ENCODE data around the gene MED26. TPM values are rescaled to one million over a fixed set of nuclear protein-coding genes. Genes with fewer than 3 reads are reported as not detected.

MED26 gene
- total and polyA plus RNA-seq, 10 of the 15 experiments (the other 5 are each of a cell fraction or from before 2014, with no cell fraction given): 1.1 to 21.4 (median 9.7) TPM

DNA sequence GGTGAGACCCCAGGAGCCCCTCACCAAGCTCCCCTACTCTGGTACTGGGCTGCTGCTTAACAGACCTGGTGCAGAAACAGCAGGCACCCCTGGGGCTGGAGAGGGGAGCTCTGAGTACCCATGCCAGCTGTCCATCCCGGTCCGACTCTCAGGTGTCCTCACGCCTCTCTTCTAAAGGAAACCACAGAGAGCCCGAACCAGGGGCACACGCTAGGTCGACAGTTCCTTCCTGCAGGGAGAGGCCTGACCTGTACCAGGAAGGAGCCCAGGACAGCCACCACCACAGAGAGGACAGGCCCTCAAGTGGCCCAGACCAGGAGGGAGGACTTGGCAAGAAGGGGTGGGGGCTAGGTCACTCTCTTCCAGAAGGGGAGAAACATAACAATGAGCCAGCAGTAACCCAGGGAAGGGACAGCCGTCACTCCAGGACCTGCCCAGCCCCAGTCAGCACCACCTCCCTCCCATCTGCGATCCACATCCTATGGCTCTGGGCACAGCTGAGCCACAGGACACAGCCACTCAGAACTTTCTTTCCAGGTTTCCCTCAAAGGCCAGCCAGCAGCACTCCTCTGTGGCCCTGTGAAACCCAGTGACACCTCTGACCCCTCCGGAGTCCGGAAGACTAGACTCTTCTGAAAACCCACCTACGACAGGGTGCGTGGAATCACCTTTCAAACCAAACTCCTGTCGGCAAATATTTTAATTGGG, 42.8 kb downstream of the MED26 start (continued):
- TF ChIP-seq IRF5 (IDR thresholded peaks at IDR 0.05; ENCODE audit: borderline replicate concordance): no peak
- no peak for TF ChIP-seq GATAD2B (conservative IDR thresholded peaks at IDR 0.05; ENCODE audit: low read depth)
- TF ChIP-seq RBBP5 (conservative IDR thresholded peaks at IDR 0.05): no peak
- TF ChIP-seq SMAD5 (IDR thresholded peaks at IDR 0.05; ENCODE audit: low read depth): peak; percentile 48; the same call in 1 of the 2 replicates
- TF ChIP-seq HCFC1 (IDR thresholded peaks at IDR 0.05; ENCODE audit: low read length): no peak
- no peak for TF ChIP-seq MTA2 (IDR thresholded peaks at IDR 0.05; ENCODE audit: low read depth)
- no peak for TF ChIP-seq ZNF24 (IDR thresholded peaks at IDR 0.05)
- no peak for TF ChIP-seq RUNX3 (IDR thresholded peaks at IDR 0.05; ENCODE audit: low read length)
- no peak for TF ChIP-seq SIN3A (IDR thresholded peaks at IDR 0.05; ENCODE audit: low read depth, low read length)
- TF ChIP-seq NFYB (IDR thresholded peaks at IDR 0.05; ENCODE audit: insufficient read depth, low read depth, low read length): 0 out of 2 replicates have a peak, but pooled peaks have one; percentile 9
- TF ChIP-seq, protein P1, sequence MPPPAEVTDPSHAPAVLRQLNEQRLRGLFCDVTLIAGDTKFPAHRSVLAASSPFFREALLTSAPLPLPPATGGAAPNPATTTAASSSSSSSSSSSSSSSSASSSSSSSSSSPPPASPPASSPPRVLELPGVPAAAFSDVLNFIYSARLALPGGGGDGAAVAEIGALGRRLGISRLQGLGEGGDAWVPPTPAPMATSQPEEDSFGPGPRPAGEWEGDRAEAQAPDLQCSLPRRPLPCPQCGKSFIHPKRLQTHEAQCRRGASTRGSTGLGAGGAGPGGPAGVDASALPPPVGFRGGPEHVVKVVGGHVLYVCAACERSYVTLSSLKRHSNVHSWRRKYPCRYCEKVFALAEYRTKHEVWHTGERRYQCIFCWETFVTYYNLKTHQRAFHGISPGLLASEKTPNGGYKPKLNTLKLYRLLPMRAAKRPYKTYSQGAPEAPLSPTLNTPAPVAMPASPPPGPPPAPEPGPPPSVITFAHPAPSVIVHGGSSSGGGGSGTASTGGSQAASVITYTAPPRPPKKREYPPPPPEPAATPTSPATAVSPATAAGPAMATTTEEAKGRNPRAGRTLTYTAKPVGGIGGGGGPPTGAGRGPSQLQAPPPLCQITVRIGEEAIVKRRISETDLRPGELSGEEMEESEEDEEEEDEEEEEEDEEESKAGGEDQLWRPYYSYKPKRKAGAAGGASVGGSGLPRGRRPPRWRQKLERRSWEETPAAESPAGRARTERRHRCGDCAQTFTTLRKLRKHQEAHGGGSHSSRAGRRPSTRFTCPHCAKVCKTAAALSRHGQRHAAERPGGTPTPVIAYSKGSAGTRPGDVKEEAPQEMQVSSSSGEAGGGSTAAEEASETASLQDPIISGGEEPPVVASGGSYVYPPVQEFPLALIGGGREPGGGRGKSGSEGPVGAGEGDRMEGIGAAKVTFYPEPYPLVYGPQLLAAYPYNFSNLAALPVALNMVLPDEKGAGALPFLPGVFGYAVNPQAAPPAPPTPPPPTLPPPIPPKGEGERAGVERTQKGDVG (CRISPR knock-in tag; IDR thresholded peaks at IDR 0.05): no peak
- TF ChIP-seq NFYA (IDR thresholded peaks at IDR 0.05; ENCODE audit: borderline replicate concordance, low read depth, low read length): no peak
- 0 out of 2 replicates have a peak, but pooled peaks have one; percentile 45 for TF ChIP-seq ZSCAN29 (IDR thresholded peaks at IDR 0.05)
- TF ChIP-seq SKIL (IDR thresholded peaks at IDR 0.05; ENCODE audit: low read depth, poor library complexity, severe bottlenecking): no peak
- no peak; the same call in 1 of the 2 replicates for TF ChIP-seq ZBED1 (IDR thresholded peaks at IDR 0.05; ENCODE audit: borderline replicate concordance)
- no peak for TF ChIP-seq NFIC (IDR thresholded peaks at IDR 0.05; ENCODE audit: low read depth, low read length)
- TF ChIP-seq EZH2 (IDR thresholded peaks at IDR 0.05; ENCODE audit: borderline replicate concordance, control insufficient read depth, low read depth, low read length): no peak
- no peak; the same call in 1 of the 2 replicates for TF ChIP-seq SMC3 (IDR thresholded peaks at IDR 0.05; ENCODE audit: borderline replicate concordance, low read length)
- TF ChIP-seq TBL1XR1 (IDR thresholded peaks at IDR 0.05; ENCODE audit: low read depth, low read length): no peak
- TF ChIP-seq TARDBP (IDR thresholded peaks at IDR 0.05; ENCODE audit: borderline replicate concordance): peak; percentile 9; the same call in 1 of the 2 replicates
- TF ChIP-seq NR2C2 (IDR thresholded peaks at IDR 0.05; ENCODE audit: borderline replicate concordance, control insufficient read depth, insufficient read length, low read depth): no peak
- no peak for TF ChIP-seq ZNF622 (IDR thresholded peaks at IDR 0.05)

Data from GM12878 (cell line).